Adrenal gland (tissue), 12 donors: ENCODE measurements around the gene BIK. TPM values are rescaled to one million over a fixed set of nuclear protein-coding genes. Genes with fewer than 3 reads are reported as not detected.
A peak's percentile ranks its signal among the peaks of the same experiment; 100 is the strongest.

Experiments
- DNase-seq, 7 donors: peaks; one replicate each; pipeline ENCODE4 v3.0.0-alpha.2; 2019 to 2020
- H3K27ac ChIP-seq, 5 donors: fragments of 200-600 bp; sonication (generic) in 4 of 5; 1 replicate in 3 of 5; 2 replicates in 2 of 5; pipeline versions ENCODE4 v1.5.1 to v1.8.0; 2016 to 2020; ENCODE audit warnings: mild to moderate bottlenecking in 1 of 5
- H3K27me3 ChIP-seq: fragments of 200-600 bp; 2 replicates; pipeline ENCODE4 v1.8.0; 2021
- H3K36me3 ChIP-seq, 2 donors: fragments of 200-600 bp; replicated peaks in 1 of 2; 1 replicate in 1 of 2; 2 replicates in 1 of 2; pipeline versions ENCODE4 v1.5.1 to v1.8.0; 2018 to 2022
- H3K4me1 ChIP-seq, 2 donors: fragments of 200-600 bp; replicated peaks in 1 of 2; 1 replicate in 1 of 2; 2 replicates in 1 of 2; pipeline versions ENCODE4 v1.5.1 to v1.8.0; 2018 to 2021
- H3K4me3 ChIP-seq, 4 donors: fragments of 200-600 bp; sonication (generic) in 3 of 4; one replicate each; pipeline ENCODE4 v1.5.1; 2016 to 2018
- H3K9me3 ChIP-seq, 3 donors: fragments of 200-600 bp; sonication (generic) in 1 of 3; replicated peaks in 1 of 3; 1 replicate in 2 of 3; 2 replicates in 1 of 3; pipeline versions ENCODE4 v1.5.1 to v1.8.0; 2016 to 2021
- CTCF ChIP-seq, 6 experiments: fragments of 450-650 bp in 4 of 6; fragments of 200-600 bp in 2 of 6; sonication (generic) in 1 of 6; IDR thresholded peaks; 1 replicate in 5 of 6; 2 replicates in 1 of 6; pipeline versions ENCODE4 v1.5.1 to v1.8.0; 2016 to 2021; ENCODE audit warnings: antibody characterized with exemption in 6 of 6, mild to moderate bottlenecking in 2 of 6, moderate library complexity in 1 of 6
- POLR2A ChIP-seq, 2 donors: fragments of 450-650 bp; IDR thresholded peaks; one replicate each; pipeline ENCODE4 v1.6.1; 2017; ENCODE audit warnings: antibody characterized with exemption in 2 of 2, mild to moderate bottlenecking in 2 of 2, moderate library complexity in 1 of 2
- WGBS, 4 donors: extraction: QIAGEN DNeasy Blood & Tissue Kit in 2 of 4; methylation state at CpG; one replicate each; pipeline versions ENCODE4 v1.1.5 to v1.1.7; 2013 to 2017; 5-methylcytosine and 5-hydroxymethylcytosine counted together
- intact Hi-C, 2 donors: fragments of 100-400 bp; cut with DNase I; formaldehyde crosslinking; loops; one replicate each; pipeline versions ENCODE4 v1.14.1 to v1.15.0; 2022 to 2023
- polyA plus RNA-seq, 3 donors: library from polyadenylated mRNA; stranded (reverse); fragments of 200-250 nt in 2 of 3; fragments of 350-450 nt in 1 of 3; fragmentation: Illumina TruSeq in 1 of 3; extraction: RNeasy Lipid Tissue Mini Kit (QIAGEN cat#74804) in 1 of 3; gene quantifications; one replicate each; pipeline ENCODE4 v1.2.3, GENCODE V29; 2013 to 2014
- total RNA-seq, 9 donors: library from RNA; depleted of rRNA in 4 of 9; stranded (reverse); fragments of >200 nt in 4 of 9; fragments of 120-200 nt in 1 of 9; fragmentation: NEBNext Ultra II Directional in 1 of 9; extraction: Animal tissue kit (Norgen Biotek cat#: 25700) in 1 of 9; gene quantifications; one replicate each; pipeline versions ENCODE4 v1.1.0 to v1.2.4, GENCODE V29; 2013 to 2023
- donor health status: healthy with polysubstance abuse.
- donor health status: Bipolar disorder and iron deficiency.
- donor health status: DM: yes; HTN: yes; CAD: no.
- donor health status: DM: no; HTN: no; CAD: no.
- donor health status: DM: no; HTN: no; CAD: no.
- donor health status: DM: yes; HTN: yes; CAD: no.

Gene BIK
- total and polyA plus RNA-seq, 12 donors: 1.7 to 7.4 (median 3.0) TPM; not detected in 1

- Histone ChIP-seq H3K9me3 (no peaks in the 10 kb centered on the region), H3K36me3 (no peaks in the 10 kb centered on the region), H3K27me3 (no peaks in the 10 kb centered on the region), H3K4me1 (peaks cover 9 to 10% of the 10 kb centered on the region in 2 donors), H3K4me3 (no peak overlapping the region), H3K27ac (no peak overlapping the region)
- 84 to 88% (median 86%) methylated on average over 8 of the region's 8 CpGs for WGBS, 4 donors
- TF ChIP-seq CTCF (IDR thresholded peaks at IDR 0.05) (no peak), POLR2A (IDR thresholded peaks at IDR 0.05) (no peak)
- no peak for DNase-seq
- intact Hi-C loops: no loop called here
These were observed 14.1 kb upstream of the BIK start for GRCh38 chr22:43096420-43096819.

GRCh38 chr22:43098356-43098755 lies 12.2 kb upstream of the BIK start:
- H3K36me3 ChIP-seq: no peaks in the 10 kb centered on the region
- no peak for DNase-seq
- TF ChIP-seq CTCF (IDR thresholded peaks at IDR 0.05): no peak
- TF ChIP-seq POLR2A (IDR thresholded peaks at IDR 0.05): no peak
- intact Hi-C loops: no loop called here
- no peak overlapping the region for H3K27ac ChIP-seq
- H3K4me3 ChIP-seq: no peak overlapping the region
- 66 to 84% (median 77%) methylated on average over 3 to 4 of the region's 4 CpGs for WGBS, 4 donors
- H3K9me3 ChIP-seq: no peaks in the 10 kb centered on the region
- H3K4me1 ChIP-seq: peaks cover 15 to 28% of the 10 kb centered on the region in 2 donors
- H3K27me3 ChIP-seq: no peaks in the 10 kb centered on the region

- intact Hi-C loops: no loop called here
- peak overlapping the region in 2 of 5 donors; percentile 13 to 44 for H3K27ac ChIP-seq
- H3K4me1 ChIP-seq: peaks cover 23 to 35% of the 10 kb centered on the region in 2 donors
- peak in 5 of 7 donors; percentile 48 to 70 (median 66) for DNase-seq
- no peaks in the 10 kb centered on the region for H3K9me3 ChIP-seq
- 46 to 53% (median 51%) methylated on average over 4 of the region's 4 CpGs for WGBS, 4 donors
- no peaks in the 10 kb centered on the region for H3K27me3 ChIP-seq
- H3K4me3 ChIP-seq: no peak overlapping the region
- no peaks in the 10 kb centered on the region for H3K36me3 ChIP-seq
- no peak for TF ChIP-seq CTCF (IDR thresholded peaks at IDR 0.05)
- no peak for TF ChIP-seq POLR2A (IDR thresholded peaks at IDR 0.05)
These were observed 11.5 kb upstream of the BIK start for GRCh38 chr22:43099095-43099494.

GRCh38 chr22:43100225-43100624 lies 10.3 kb upstream of the BIK start:
- DNase-seq: no peak
- Histone ChIP-seq H3K4me3 (no peak overlapping the region), H3K4me1 (peaks cover 27 to 41% of the 10 kb centered on the region in 2 donors), H3K27me3 (no peaks in the 10 kb centered on the region), H3K27ac (peak overlapping the region in 2 of 5 donors; percentile 83 to 89), H3K9me3 (no peaks in the 10 kb centered on the region), H3K36me3 (no peaks in the 10 kb centered on the region)
- intact Hi-C loops: no loop called here
- 46 to 53% (median 47%) methylated on average over 5 of the region's 5 CpGs for WGBS, 4 donors
- TF ChIP-seq CTCF (IDR thresholded peaks at IDR 0.05) (no peak), POLR2A (IDR thresholded peaks at IDR 0.05) (no peak)
